Measurements from ENCODE around the gene ARL5C.

The ARL5C gene

GRCh38 chr17:39174920-39175694, 9.1 kb upstream of the ARL5C start:
- TF ChIP-seq SIN3A (IDR thresholded peaks at IDR 0.05; ENCODE audit: borderline replicate concordance, insufficient read depth, low read length) (no peak), POLR2AphosphoS5 (IDR thresholded peaks at IDR 0.05; ENCODE audit: low read depth, low read length) (peak; percentile 39; the same call in 1 of the 2 replicates), TAF1 (IDR thresholded peaks at IDR 0.05; ENCODE audit: borderline replicate concordance, insufficient read depth, low read length) (no peak)

GRCh38 chr17:39173526-39174274, 7.7 kb upstream of the ARL5C start:
- TF ChIP-seq SIN3A (IDR thresholded peaks at IDR 0.05; ENCODE audit: borderline replicate concordance, insufficient read depth, low read length): no peak
- no peak for TF ChIP-seq FOXP2 (optimal IDR thresholded peaks at IDR 0.05; ENCODE audit: borderline replicate concordance, extremely low read depth, extremely low read length, insufficient read depth)
- TF ChIP-seq REST (IDR thresholded peaks at IDR 0.05; ENCODE audit: insufficient read depth in 1 of 2, low read depth in 2 of 2, low read length in 2 of 2): no peak
- TF ChIP-seq TAF1 (IDR thresholded peaks at IDR 0.05; ENCODE audit: borderline replicate concordance, insufficient read depth, low read length): no peak
- no peak for TF ChIP-seq POLR2AphosphoS5 (IDR thresholded peaks at IDR 0.05; ENCODE audit: low read depth, low read length)

GRCh38 chr17:39173080-39173479, 7.1 kb upstream of the ARL5C start:
- TF ChIP-seq POLR2AphosphoS5 (IDR thresholded peaks at IDR 0.05; ENCODE audit: low read depth, low read length) (no peak), SIN3A (IDR thresholded peaks at IDR 0.05; ENCODE audit: borderline replicate concordance, insufficient read depth, low read length) (no peak), REST (IDR thresholded peaks at IDR 0.05; ENCODE audit: insufficient read depth in 1 of 2, low read depth in 2 of 2, low read length in 2 of 2) (no peak), FOXP2 (optimal IDR thresholded peaks at IDR 0.05; ENCODE audit: borderline replicate concordance, extremely low read depth, extremely low read length, insufficient read depth) (no peak), TAF1 (IDR thresholded peaks at IDR 0.05; ENCODE audit: borderline replicate concordance, insufficient read depth, low read length) (no peak)

GRCh38 chr17:39171933-39172332, 6.0 kb upstream of the ARL5C start:
- no peak for TF ChIP-seq REST (IDR thresholded peaks at IDR 0.05; ENCODE audit: insufficient read depth in 1 of 2, low read depth in 2 of 2, low read length in 2 of 2)
- TF ChIP-seq POLR2AphosphoS5 (IDR thresholded peaks at IDR 0.05; ENCODE audit: low read depth, low read length): no peak; the same call in 1 of the 2 replicates
- TF ChIP-seq FOXP2 (optimal IDR thresholded peaks at IDR 0.05; ENCODE audit: borderline replicate concordance, extremely low read depth, extremely low read length, insufficient read depth): no peak
- TF ChIP-seq TAF1 (IDR thresholded peaks at IDR 0.05; ENCODE audit: borderline replicate concordance, insufficient read depth, low read length): no peak

- TF ChIP-seq POLR2AphosphoS5 (IDR thresholded peaks at IDR 0.05; ENCODE audit: low read depth, low read length) (no peak), SIN3A (IDR thresholded peaks at IDR 0.05; ENCODE audit: borderline replicate concordance, insufficient read depth, low read length) (no peak), TAF1 (IDR thresholded peaks at IDR 0.05; ENCODE audit: borderline replicate concordance, insufficient read depth, low read length) (no peak), FOXP2 (optimal IDR thresholded peaks at IDR 0.05; ENCODE audit: borderline replicate concordance, extremely low read depth, extremely low read length, insufficient read depth) (no peak), REST (IDR thresholded peaks at IDR 0.05; ENCODE audit: insufficient read depth in 1 of 2, low read depth in 2 of 2, low read length in 2 of 2) (no peak)
Measured at GRCh38 chr17:39170558-39170957, 4.6 kb upstream of the ARL5C start.

Data from PFSK-1 (cell line).